NT2/D1 (cell line): Measurements from ENCODE around the gene SH3RF2.

Source experiments
- SUZ12 ChIP-seq: IDR thresholded peaks from 2 replicates; pipeline ENCODE4 v1.6.1; 2011; ENCODE audit not compliant: insufficient read length, insufficient read depth; ENCODE audit errors: extremely low read depth
- ZNF274 ChIP-seq: IDR thresholded peaks from 2 replicates; pipeline ENCODE4 v1.6.1; 2011; ENCODE audit warnings: mild to moderate bottlenecking, low read depth, low read length

DNA sequence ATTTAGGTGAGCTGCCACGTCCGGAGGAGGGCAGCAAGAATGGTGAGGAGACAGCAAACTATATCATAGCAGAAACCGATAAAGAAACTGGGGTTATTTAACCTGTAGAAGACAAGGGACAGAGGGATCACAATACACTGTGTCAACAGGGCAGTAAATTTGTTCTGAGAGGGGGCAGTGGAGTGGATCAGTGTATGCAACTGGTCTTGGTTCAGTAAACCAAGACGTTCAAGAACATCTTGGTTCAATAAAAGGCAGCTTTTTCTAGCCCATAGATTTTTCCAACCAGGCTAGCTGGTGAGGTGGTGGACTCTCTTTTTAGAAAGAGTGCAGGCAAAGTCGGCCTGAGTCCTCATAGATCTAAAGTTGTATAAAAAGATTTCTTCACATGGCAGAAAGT, 113.7 kb downstream of the SH3RF2 start:
- TF ChIP-seq SUZ12 (no peak), ZNF274 (no peak)
